Skeletal muscle cell (primary cell): ENCODE results near the gene PITX3.
"Not testable (repeated sequence)": the region's sequence is repeated elsewhere in the genome, so short reads cannot be mapped to it uniquely, and the experiment has no call there.

Experiments
- DNase-seq: peaks from one replicate; pipeline ENCODE4 v3.0.0-alpha.2; 2010; ENCODE audit warnings: low read depth
- H3K4me3 ChIP-seq: 2 replicates; pipeline ENCODE4 v1.5.1; 2011; ENCODE audit warnings: low read depth, mild to moderate bottlenecking, control low read depth, low read length, moderate library complexity

The PITX3 gene

GRCh38 chr10:102262744-102263370 lies 21.5 kb upstream of the PITX3 start:
- peak; percentile 38 for DNase-seq
- no peak overlapping the region for H3K4me3 ChIP-seq

DNA sequence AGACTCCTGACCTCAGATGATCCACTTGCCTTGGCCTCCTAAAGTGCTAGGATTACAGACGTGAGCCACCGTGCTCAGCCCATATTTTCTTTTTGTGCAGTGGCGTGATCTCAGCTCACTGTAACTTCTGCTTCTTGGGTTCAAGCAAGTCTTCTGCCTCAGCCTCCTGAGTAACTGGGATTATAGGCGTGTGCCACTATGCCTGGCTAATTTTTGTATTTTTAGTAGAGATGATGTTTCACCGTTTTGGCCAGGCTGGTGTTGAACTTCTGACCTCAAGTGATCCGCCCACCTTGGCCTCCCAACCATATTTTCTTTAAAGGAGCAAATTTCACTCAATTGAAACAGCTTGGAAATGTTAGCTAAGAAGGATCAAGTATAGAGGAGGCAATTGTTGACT lies 20.5 kb upstream of the PITX3 start:
- H3K4me3 ChIP-seq, result no peak overlapping the region
- DNase-seq, result no peak

- H3K4me3 ChIP-seq, result no peak overlapping the region
- no peak for DNase-seq
Measured at GRCh38 chr10:102261196-102261595, 19.9 kb upstream of the PITX3 start.

GRCh38 chr10:102255404-102255803 lies 14.1 kb upstream of the PITX3 start:
- no peak for DNase-seq
- H3K4me3 ChIP-seq, result no peak overlapping the region

- DNase-seq, result no peak
- no peak overlapping the region for H3K4me3 ChIP-seq
Measured at GRCh38 chr10:102254426-102254825, 13.1 kb upstream of the PITX3 start.

- not testable (repeated sequence) for DNase-seq, H3K4me3 ChIP-seq
Measured at GRCh38 chr10:102252508-102252907, 11.2 kb upstream of the PITX3 start.

DNA sequence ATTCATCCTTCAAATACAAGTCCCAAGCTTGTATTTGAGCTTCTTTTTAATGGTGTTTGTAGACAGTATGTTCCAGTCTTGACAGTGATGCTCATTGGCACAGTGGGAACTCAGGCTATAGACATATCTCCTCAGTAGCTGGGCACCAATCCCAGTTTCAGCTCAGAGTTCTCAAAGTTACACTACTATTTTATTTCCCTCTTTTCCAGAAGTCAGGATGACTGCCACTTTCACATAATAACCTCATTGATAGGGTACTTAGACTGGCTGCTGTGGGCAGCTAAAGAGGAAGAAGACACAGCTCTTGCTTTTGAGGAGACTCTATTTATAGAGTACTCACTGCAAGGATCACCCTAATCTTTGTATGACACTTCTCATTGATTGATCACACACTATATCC lies 6.4 kb upstream of the PITX3 start:
- no peak overlapping the region for H3K4me3 ChIP-seq
- no peak for DNase-seq

DNA sequence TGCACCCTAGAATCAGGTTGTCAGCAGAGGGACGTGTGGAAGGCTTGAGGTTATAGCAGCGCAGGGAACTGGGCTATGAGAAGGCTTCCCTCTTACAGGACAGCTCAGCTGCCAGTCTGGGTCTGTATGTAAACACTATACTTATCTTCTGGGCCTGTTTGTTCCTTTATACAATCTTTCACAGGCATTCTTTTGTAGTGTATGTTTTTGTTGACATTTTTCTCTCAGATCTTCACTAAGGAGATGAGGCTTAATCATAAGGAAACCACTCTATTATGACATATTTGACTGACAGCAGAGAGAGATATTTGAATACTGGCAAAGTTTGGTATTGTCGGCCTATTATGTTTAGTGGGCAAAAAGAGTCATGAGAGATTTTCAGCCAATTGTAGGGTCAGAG lies 4.9 kb upstream of the PITX3 start:
- no peak for DNase-seq
- peak overlapping the region; percentile 91 for H3K4me3 ChIP-seq

DNA sequence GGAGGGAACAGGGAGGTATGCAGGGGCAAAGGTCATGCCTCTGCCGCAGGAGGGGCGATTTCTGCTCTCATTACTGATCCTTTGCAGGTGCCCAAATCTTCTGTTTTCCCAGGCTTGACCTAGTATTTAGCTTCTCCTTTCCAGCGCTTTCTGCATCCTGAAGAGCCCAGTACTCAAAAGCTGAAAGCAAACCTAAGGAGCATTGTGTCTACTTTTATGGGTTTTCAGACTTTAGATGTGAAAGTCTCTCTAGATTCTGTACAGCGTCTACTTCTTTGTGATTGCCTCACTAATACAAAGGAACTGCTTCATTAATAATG lies 4.6 kb upstream of the PITX3 start:
- peak overlapping the region; percentile 91 for H3K4me3 ChIP-seq
- DNase-seq, result no peak

DNA sequence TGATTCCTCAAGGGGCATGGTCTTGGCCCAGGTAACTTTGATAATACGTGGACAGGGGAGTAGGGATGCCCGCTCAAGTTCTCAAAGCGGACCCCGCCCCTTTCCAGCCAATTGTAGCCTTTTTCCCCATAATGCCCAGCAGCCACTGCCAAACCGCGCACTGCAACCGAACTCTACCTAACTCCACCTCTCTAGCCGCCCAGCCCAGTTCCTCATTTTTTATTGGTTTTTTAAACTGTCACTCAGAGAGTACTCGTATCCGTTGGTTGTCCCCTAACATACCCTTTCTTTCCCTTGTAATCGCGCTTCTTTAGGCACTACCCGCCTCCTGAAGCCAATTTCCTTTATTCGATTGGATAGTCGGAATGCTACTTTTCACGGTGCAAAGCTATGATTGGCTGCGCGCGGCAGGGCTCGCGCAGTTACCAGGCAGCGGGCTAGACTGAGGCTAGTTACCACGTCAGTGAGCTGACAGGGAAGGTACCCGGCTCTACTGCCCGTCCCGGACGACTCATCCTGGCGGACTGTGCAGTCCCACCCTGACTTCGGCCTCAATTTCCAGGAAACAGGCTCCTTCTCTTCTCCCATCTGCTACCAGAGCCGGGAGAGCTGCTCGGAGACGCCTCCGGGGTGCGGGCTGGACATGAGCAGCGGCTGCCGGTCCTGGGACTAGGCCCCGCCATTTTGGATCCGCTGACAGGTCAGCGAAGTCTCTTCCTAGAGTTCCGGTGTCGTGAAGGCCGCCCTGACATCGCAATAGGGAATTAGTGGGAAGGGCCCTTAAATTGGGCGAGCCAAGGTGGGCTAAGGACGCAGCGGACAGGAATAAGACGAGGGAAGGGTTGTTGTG lies 4.0 kb upstream of the PITX3 start, which contains the start of gene GBF1:
GBF1 (plus strand) TSS at position 451 of the 850 bp plus-strand sequence. CDS start 13,407 bp downstream, outside the sequence.
- H3K4me3 ChIP-seq, result peak within 1 kb of the TSS; percentile 91
- peak; percentile 100 for DNase-seq

- DNase-seq, result peak; percentile 71
- H3K4me3 ChIP-seq, result no peak overlapping the region
Measured at GRCh38 chr10:102243309-102243708, 2.0 kb upstream of the PITX3 start.

DNA sequence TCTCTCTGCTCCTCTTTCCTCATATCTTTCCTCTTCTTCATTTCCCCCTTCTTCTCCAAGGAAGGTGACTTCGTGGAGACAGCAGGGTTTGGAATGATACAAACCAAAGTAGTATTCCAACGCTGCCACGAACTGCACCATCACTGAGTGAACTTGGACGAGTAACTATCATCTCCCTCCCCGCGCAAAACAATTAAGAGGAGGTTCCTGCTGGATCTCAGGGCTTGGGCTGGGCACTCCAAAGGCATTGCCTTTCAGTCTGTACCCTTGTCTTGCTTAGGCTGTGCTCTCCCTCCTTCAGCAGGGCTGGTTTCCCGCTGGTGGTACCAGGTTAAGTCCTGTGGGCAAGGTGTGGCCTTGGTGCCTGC lies 790 bp upstream of the PITX3 start:
- H3K4me3 ChIP-seq, result peak overlapping the region; percentile 68
- no peak for DNase-seq

GRCh38 chr10:102241032-102241443 lies 274 bp downstream of the PITX3 start:
- H3K4me3 ChIP-seq, result peak overlapping the region; percentile 68
- no peak for DNase-seq

DNA sequence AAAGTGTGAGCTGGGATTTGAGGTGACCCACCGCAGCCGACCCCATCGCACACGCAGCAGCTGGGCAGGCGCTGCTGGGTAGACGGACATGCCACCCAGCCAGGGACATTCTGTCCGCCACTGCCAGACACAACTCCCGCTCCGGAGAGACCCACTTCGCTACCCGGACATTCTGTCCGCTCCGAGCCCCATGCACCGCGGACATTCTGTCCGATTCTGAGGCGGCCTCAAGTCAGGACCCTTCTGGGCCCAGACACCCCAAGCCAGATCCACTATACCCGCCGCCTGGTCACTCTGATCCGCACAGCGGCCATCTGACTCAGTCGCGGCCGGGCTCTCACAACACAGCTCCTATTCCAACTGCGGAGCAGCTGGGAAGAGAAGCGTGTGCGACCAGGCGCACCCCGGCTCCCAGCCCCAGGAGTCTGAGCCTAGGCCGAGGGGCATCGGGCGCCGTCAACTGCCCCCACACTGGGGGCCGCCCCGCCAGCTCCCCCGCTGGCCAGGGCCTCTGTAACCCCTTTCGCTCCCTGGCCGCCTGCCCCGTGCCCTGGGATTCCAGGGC lies 763 bp downstream of the PITX3 start:
- H3K4me3 ChIP-seq, result peak overlapping the region; percentile 68
- no peak for DNase-seq

DNA sequence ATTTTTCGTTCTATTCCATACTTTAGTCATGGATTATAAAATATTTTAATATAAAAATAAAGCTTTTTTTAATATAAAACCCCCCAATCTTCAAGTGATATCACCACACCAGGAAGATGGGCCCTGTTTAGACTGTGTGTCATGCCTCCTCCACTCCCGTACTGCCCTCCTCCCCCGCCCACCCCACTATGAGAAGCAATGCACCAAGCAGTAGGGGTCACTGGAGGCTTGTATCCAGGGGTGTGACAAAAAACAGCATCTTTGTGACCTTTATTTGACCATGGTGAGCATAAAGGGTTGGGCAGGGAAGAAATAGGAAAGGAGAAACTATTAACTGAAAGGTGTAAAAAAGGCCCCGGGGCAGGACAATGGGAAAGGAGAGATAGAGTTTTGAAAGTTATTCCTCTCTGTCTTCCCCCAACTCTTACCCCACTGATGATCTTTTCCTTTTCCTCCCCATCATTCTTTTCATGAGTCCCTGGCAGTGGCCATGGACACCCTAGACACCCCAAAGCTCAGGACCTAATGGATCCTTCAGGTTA lies 3.5 kb downstream of the PITX3 start:
- H3K4me3 ChIP-seq, result no peak overlapping the region
- no peak for DNase-seq

- no peak for DNase-seq
- H3K4me3 ChIP-seq, result no peak overlapping the region
Measured at GRCh38 chr10:102236006-102236405, 5.3 kb downstream of the PITX3 start.

DNA sequence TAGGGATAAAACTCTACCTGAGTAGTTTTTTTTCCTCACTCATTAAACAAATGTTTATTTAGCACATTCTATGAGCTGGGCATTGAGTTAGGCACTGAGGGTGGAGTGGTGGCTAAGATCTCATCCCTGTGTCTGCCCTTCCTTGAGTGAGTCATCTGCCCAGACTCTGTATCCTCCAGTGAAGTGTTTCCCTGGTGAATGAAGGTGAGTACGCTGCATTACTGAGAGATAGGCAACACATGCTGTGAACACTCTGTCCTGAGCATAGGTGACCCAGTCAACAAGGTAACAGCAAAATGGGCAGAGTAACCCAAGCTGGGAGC lies 5.8 kb downstream of the PITX3 start:
- no peak for DNase-seq
- H3K4me3 ChIP-seq, result no peak overlapping the region

- DNase-seq, result no peak
- no peak overlapping the region for H3K4me3 ChIP-seq
Measured at GRCh38 chr10:102234888-102235597, 6.3 kb downstream of the PITX3 start.

- no peak overlapping the region for H3K4me3 ChIP-seq
- no peak for DNase-seq
Measured at GRCh38 chr10:102233997-102234396, 7.3 kb downstream of the PITX3 start.
